Measurements from ENCODE around the gene MDM2.

Gene MDM2

DNA sequence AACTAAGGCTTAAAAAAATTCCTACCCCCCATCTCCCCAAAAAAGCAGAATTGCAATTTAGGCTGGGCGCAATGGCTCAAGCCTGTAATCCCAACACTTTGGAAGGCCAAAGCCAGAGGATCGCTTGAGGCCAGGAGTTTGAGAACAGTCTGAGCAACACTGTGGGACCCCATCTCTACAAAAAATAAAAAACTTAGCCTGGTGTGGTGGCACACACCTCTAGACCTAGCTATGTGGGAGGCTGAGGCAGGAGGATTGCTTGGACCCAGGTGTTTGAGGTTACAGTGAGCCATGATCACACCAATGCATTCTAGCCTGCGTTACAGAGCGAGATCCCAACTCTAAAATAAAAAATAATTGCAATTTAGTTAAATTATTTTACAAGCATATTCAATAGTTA, 70.9 kb downstream of the MDM2 start:
- no peak for DNase-seq (ENCODE audit: low read depth)
- no peak for TF ChIP-seq CTCF (IDR thresholded peaks at IDR 0.05; ENCODE audit: low read depth, low read length, missing control alignments)
- no peak overlapping the region for H3K4me3 ChIP-seq (ENCODE audit: low read depth, low read length)

GRCh38 chr12:68880660-68881325, 72.8 kb downstream of the MDM2 start:
- no peak for TF ChIP-seq CTCF (IDR thresholded peaks at IDR 0.05; ENCODE audit: low read depth, low read length, missing control alignments)
- no peak overlapping the region for H3K4me3 ChIP-seq (ENCODE audit: low read depth, low read length)
- no peak for DNase-seq (ENCODE audit: low read depth)

DNA sequence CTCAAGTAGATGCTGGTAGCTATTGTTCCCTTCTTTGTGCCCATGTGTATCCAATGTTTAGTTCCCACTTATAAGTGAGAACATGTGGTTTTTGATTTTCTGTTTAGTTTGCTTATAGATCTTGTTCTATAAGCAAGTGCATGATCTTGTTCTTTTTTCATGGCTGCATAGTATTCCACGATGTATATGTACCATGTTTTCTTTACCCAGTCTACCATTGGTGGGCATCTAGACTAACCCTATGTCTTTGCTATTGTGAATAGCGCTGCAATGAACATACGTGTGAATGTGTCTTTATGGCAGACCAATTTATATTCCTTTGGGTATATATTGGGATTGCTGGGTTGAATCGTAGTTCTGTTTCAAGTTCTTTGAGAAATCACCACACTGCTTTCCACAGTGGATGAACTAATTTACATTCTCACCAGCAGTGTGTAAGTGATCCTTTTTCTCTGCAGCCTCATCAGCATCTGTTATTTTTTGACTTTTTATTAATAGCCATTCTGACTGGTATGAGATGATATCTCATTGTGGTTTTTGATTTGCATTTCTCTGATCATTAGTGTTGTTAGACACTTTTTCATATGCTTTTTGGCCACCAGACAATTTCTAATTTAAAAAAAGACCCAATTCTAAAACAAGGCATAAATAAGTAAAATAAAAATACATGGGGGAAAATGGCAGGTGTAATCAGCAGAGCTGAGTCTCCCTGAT, 74.4 kb downstream of the MDM2 start:
- no peak for DNase-seq (ENCODE audit: low read depth)
- no peak overlapping the region for H3K4me3 ChIP-seq (ENCODE audit: low read depth, low read length)
- TF ChIP-seq CTCF (IDR thresholded peaks at IDR 0.05; ENCODE audit: low read depth, low read length, missing control alignments) = no peak

DNA sequence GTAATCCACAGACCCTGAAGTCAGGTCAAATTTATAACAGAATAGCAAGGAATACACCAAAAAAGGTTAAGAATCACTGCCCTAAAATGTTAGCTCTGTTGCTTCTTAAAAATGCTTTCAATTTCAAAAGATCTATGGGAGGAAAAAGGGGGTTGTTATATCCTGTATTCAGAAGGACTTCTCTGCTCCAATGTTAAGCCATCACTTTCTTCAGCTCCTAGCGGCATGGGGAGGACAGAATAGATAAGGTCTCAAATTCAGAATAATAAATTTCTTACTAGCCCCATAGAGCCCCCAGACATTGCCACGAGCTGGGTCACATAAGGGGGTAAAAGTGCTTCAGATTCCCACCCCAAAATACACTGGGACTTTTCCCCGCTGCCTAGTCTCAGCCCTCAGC, 75.2 kb downstream of the MDM2 start:
- TF ChIP-seq CTCF (IDR thresholded peaks at IDR 0.05; ENCODE audit: low read depth, low read length, missing control alignments) = no peak
- H3K4me3 ChIP-seq (ENCODE audit: low read depth, low read length) = no peak overlapping the region
- no peak for DNase-seq (ENCODE audit: low read depth)

GRCh38 chr12:68884251-68884650, 76.3 kb downstream of the MDM2 start:
- TF ChIP-seq CTCF (IDR thresholded peaks at IDR 0.05; ENCODE audit: low read depth, low read length, missing control alignments) = no peak
- H3K4me3 ChIP-seq (ENCODE audit: low read depth, low read length) = no peak overlapping the region
- DNase-seq (ENCODE audit: low read depth) = no peak

DNA sequence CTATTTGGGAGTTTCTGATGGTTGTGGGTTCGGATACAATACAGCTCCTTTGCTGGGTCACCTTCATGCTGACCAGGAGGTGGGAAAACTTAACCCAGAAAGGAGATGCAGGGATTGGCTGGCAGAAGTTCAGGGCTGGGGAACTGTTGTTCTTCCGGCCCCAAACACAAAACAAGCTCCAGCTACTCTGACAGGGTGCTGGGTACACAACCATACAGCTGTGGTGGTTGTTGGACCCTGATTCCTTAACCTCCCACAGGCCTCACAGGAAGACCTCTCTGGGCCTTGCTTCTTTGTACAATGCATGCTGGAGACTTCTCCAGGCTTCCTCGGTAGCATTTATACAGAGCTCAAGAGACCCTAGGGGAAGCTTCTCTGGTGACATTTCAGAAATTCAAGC, 77.4 kb downstream of the MDM2 start:
- no peak overlapping the region for H3K4me3 ChIP-seq (ENCODE audit: low read depth, low read length)
- DNase-seq (ENCODE audit: low read depth) = no peak
- no peak for TF ChIP-seq CTCF (IDR thresholded peaks at IDR 0.05; ENCODE audit: low read depth, low read length, missing control alignments)

All from GM12864 (cell line).